ENCODE results near the gene IDH1. TPM values are rescaled to one million over a fixed set of nuclear protein-coding genes. Genes with fewer than 3 reads are reported as not detected.

IDH1 gene
- total RNA-seq, 3 donors from 2014 or later (not counting 1 experiment from before 2014, with no cell fraction given): 6.8 to 15.2 (median 12.2) TPM

- intact Hi-C loops (cut with micrococcal nuclease): no loop called here
- no peak overlapping the region for H3K4me3 Mint-ChIP-seq
Observed at GRCh38 chr2:208186893-208187292, 68.0 kb downstream of the IDH1 start.

GRCh38 chr2:208186465-208186864 lies 68.4 kb downstream of the IDH1 start:
- no peak for ATAC-seq
- no peak for DNase-seq
- intact Hi-C loops (cut with micrococcal nuclease): no loop called here
- Histone ChIP-seq H3K27ac (ENCODE audit: low read length) (no peak overlapping the region), H3K9me3 (ENCODE audit: control insufficient read depth, insufficient read depth, low read length) (no peaks in the 10 kb centered on the region), H3K36me3 (ENCODE audit: control insufficient read depth, insufficient read depth, low read length) (no peaks in the 10 kb centered on the region), H3K4me1 (ENCODE audit: control insufficient read depth, insufficient read depth, low read length) (peaks cover 2% of the 10 kb centered on the region), H3K27me3 (ENCODE audit: control insufficient read depth, insufficient read depth, low read length) (peaks cover 3% of the 10 kb centered on the region), H3K4me3 (ENCODE audit: low read length) (no peak overlapping the region)
- no peak for TF ChIP-seq CTCF (IDR thresholded peaks at IDR 0.05)
- WGBS (ENCODE audit: insufficient coverage): 62% methylated on average over 5 of the region's 5 CpGs
- H3K9me3 Mint-ChIP-seq: no peaks in the 10 kb centered on the region
- H3K4me3 Mint-ChIP-seq: no peak overlapping the region
- no peaks in the 10 kb centered on the region for H3K4me1 Mint-ChIP-seq
- H3K27me3 Mint-ChIP-seq (ENCODE audit: low read depth in 2 of 2): peaks cover 18 to 33% of the 10 kb centered on the region in 2 donors
- no peak overlapping the region for H3K27ac Mint-ChIP-seq
- H3K36me3 Mint-ChIP-seq: no peaks in the 10 kb centered on the region

More at GRCh38 chr2:208186893-208187292, 68.0 kb downstream of the IDH1 start:
- ATAC-seq (no peak), DNase-seq (no peak)
- 82% methylated on average over 2 of the region's 2 CpGs for WGBS (ENCODE audit: insufficient coverage)
- no peak for TF ChIP-seq CTCF (IDR thresholded peaks at IDR 0.05)
- peaks cover 18 to 33% of the 10 kb centered on the region in 2 donors for H3K27me3 Mint-ChIP-seq (ENCODE audit: low read depth in 2 of 2)
- H3K9me3 Mint-ChIP-seq: no peaks in the 10 kb centered on the region
- no peak overlapping the region for H3K27ac Mint-ChIP-seq
- Histone ChIP-seq H3K27ac (ENCODE audit: low read length) (no peak overlapping the region), H3K27me3 (ENCODE audit: control insufficient read depth, insufficient read depth, low read length) (peaks cover 3% of the 10 kb centered on the region), H3K9me3 (ENCODE audit: control insufficient read depth, insufficient read depth, low read length) (no peaks in the 10 kb centered on the region), H3K4me1 (ENCODE audit: control insufficient read depth, insufficient read depth, low read length) (peaks cover 2% of the 10 kb centered on the region), H3K4me3 (ENCODE audit: low read length) (no peak overlapping the region), H3K36me3 (ENCODE audit: control insufficient read depth, insufficient read depth, low read length) (no peaks in the 10 kb centered on the region)
- H3K36me3 Mint-ChIP-seq: no peaks in the 10 kb centered on the region
- H3K4me1 Mint-ChIP-seq: no peaks in the 10 kb centered on the region

Other genes starting within 250 kb of the IDH1 start
- gene PLEKHM3, start 229.5 kb downstream of the IDH1 start, total RNA-seq: 10 to 100 TPM; 21.7 to 27.7 (median 26.3) TPM
- gene CRYGD, start 130.5 kb downstream of the IDH1 start, total RNA-seq: not detected
- gene CRYGC, start 125.2 kb downstream of the IDH1 start, total RNA-seq: not detected
- gene CRYGB, start 108.9 kb downstream of the IDH1 start, total RNA-seq: not detected
- not detected for gene CRYGA, start 91.5 kb downstream of the IDH1 start, total RNA-seq
- gene C2orf80, start 65.0 kb downstream of the IDH1 start, total RNA-seq: not detected
- gene PIKFYVE, start 11.2 kb upstream of the IDH1 start, total RNA-seq: 10 to 100 TPM; 38.9 to 48.7 (median 39.2) TPM
- under 1 TPM; 0.50 to 0.65 (median 0.61) TPM for gene PTH2R, start 151.7 kb upstream of the IDH1 start, total RNA-seq

All from natural killer cell (primary cell).